ENCODE results near the gene CAPSL. TPM values are rescaled to one million over a fixed set of nuclear protein-coding genes. Genes with fewer than 3 reads are reported as not detected.

CAPSL gene
- total RNA-seq, 4 donors from 2014 or later = not detected

GRCh38 chr5:35878079-35878478 lies 60.3 kb downstream of the CAPSL start:
- H3K4me1 ChIP-seq = no peaks in the 10 kb centered on the region
- TF ChIP-seq POLR2A (IDR thresholded peaks at IDR 0.05) (no peak), CTCF (IDR thresholded peaks at IDR 0.05) (no peak)
- DNase-seq = no peak
- no peak overlapping the region for H3K27ac ChIP-seq
- no peak overlapping the region for H3K4me3 ChIP-seq
- H3K27me3 ChIP-seq = no peaks in the 10 kb centered on the region
- no peaks in the 10 kb centered on the region for H3K36me3 ChIP-seq
- no peaks in the 10 kb centered on the region for H3K9me3 ChIP-seq

GRCh38 chr5:35877655-35878054 lies 60.8 kb downstream of the CAPSL start:
- no peak for DNase-seq
- Histone ChIP-seq H3K36me3 (no peaks in the 10 kb centered on the region), H3K4me3 (no peak overlapping the region), H3K27me3 (no peaks in the 10 kb centered on the region), H3K4me1 (no peaks in the 10 kb centered on the region), H3K27ac (no peak overlapping the region), H3K9me3 (no peaks in the 10 kb centered on the region)
- TF ChIP-seq POLR2A (IDR thresholded peaks at IDR 0.05) = no peak
- TF ChIP-seq CTCF (IDR thresholded peaks at IDR 0.05) = no peak

GRCh38 chr5:35876922-35877321 lies 61.5 kb downstream of the CAPSL start:
- Histone ChIP-seq H3K4me1 (no peaks in the 10 kb centered on the region), H3K27ac (no peak overlapping the region), H3K27me3 (no peaks in the 10 kb centered on the region), H3K9me3 (no peaks in the 10 kb centered on the region), H3K36me3 (no peaks in the 10 kb centered on the region), H3K4me3 (no peak overlapping the region)
- no peak for TF ChIP-seq CTCF (IDR thresholded peaks at IDR 0.05)
- no peak for TF ChIP-seq POLR2A (IDR thresholded peaks at IDR 0.05)
- DNase-seq = no peak

- DNase-seq = no peak
- no peaks in the 10 kb centered on the region for H3K36me3 ChIP-seq
These were observed 62.0 kb downstream of the CAPSL start for GRCh38 chr5:35876454-35876853.

GRCh38 chr5:35870605-35871004 lies 67.8 kb downstream of the CAPSL start:
- no peak for DNase-seq
- H3K4me3 ChIP-seq = no peak overlapping the region
- no peak overlapping the region for H3K27ac ChIP-seq
- no peaks in the 10 kb centered on the region for H3K36me3 ChIP-seq
- TF ChIP-seq POLR2A (IDR thresholded peaks at IDR 0.05) (no peak), CTCF (IDR thresholded peaks at IDR 0.05) (no peak)
- no peaks in the 10 kb centered on the region for H3K4me1 ChIP-seq
- no peaks in the 10 kb centered on the region for H3K9me3 ChIP-seq
- H3K27me3 ChIP-seq = no peaks in the 10 kb centered on the region

More at GRCh38 chr5:35876454-35876853, 62.0 kb downstream of the CAPSL start:
- TF ChIP-seq CTCF (IDR thresholded peaks at IDR 0.05) = no peak
- TF ChIP-seq POLR2A (IDR thresholded peaks at IDR 0.05) = no peak
- H3K4me1 ChIP-seq = no peaks in the 10 kb centered on the region
- H3K4me3 ChIP-seq = no peak overlapping the region
- no peaks in the 10 kb centered on the region for H3K9me3 ChIP-seq
- H3K27ac ChIP-seq = no peak overlapping the region
- H3K27me3 ChIP-seq = no peaks in the 10 kb centered on the region

- H3K4me3 ChIP-seq = no peak overlapping the region
- TF ChIP-seq POLR2A (IDR thresholded peaks at IDR 0.05) (no peak), CTCF (IDR thresholded peaks at IDR 0.05) (no peak)
- no peaks in the 10 kb centered on the region for H3K27me3 ChIP-seq
- DNase-seq = no peak
- H3K36me3 ChIP-seq = no peaks in the 10 kb centered on the region
- no peaks in the 10 kb centered on the region for H3K9me3 ChIP-seq
- H3K27ac ChIP-seq = no peak overlapping the region
- H3K4me1 ChIP-seq = no peaks in the 10 kb centered on the region
These were observed 68.6 kb downstream of the CAPSL start for GRCh38 chr5:35869685-35870277.
